Measurements from ENCODE around the gene KLHL5.

KLHL5 gene

DNA sequence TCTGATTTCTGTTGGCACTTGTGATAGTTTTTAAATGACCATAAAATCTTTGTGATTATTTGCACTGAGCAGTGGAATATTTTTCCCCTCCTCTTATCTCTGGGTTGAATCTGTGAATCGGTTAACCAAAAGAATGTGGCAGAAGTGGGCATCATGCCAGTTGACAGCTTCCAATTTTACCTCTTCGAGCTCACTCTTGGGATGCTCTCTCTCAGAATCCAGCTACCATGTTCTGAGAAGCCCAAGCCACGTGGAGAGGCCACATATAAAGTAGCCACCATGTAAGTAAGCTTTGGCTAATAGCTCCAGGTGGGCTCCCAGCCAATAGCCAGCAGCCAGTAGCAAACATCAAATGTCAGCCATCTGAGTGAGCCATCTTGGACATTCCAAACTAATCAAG, 107.4 kb downstream of the KLHL5 start:
- no peaks in the 10 kb centered on the region for H3K9me3 ChIP-seq (ENCODE audit: control insufficient read depth in 2 of 2, low read length in 2 of 2)
- H3K36me3 ChIP-seq (ENCODE audit: control insufficient read depth in 2 of 2, insufficient read depth in 2 of 2, low read length in 2 of 2): no peaks in the 10 kb centered on the region
- H3K4me1 ChIP-seq (ENCODE audit: control insufficient read depth in 2 of 2, insufficient read depth in 2 of 2, low read length in 2 of 2): no peaks in the 10 kb centered on the region
- no peak overlapping the region for H3K4me3 ChIP-seq (ENCODE audit: low read length in 2 of 2)
- H3K27me3 ChIP-seq (ENCODE audit: control insufficient read depth in 2 of 2, insufficient read depth in 2 of 2, low read length in 2 of 2): no peaks in the 10 kb centered on the region
- no peak overlapping the region for H3K9ac ChIP-seq (ENCODE audit: low read depth in 1 of 2, low read length in 2 of 2)
- H3K27ac ChIP-seq (ENCODE audit: low read depth in 2 of 2, low read length in 2 of 2): no peak overlapping the region

DNA sequence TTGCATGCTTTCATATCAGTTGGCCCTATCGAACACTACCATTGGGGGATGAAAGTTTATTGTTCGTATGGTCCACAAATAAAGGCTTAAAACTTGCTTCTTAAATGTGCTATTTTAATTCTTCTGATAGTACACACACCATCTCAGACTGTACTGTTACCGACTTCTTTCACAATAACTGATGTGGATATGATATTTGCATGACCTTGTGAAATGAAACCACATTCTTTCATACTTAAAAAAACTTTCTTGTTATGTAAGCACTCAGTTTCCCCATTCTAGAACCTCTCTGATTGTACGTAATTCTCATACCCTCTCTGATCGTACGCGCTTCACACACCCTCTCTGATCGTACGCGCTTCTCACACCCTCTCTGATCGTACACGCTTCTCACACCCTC, 108.3 kb downstream of the KLHL5 start:
- Histone ChIP-seq H3K27ac (ENCODE audit: low read depth in 2 of 2, low read length in 2 of 2) (no peak overlapping the region), H3K36me3 (ENCODE audit: control insufficient read depth in 2 of 2, insufficient read depth in 2 of 2, low read length in 2 of 2) (no peaks in the 10 kb centered on the region), H3K9me3 (ENCODE audit: control insufficient read depth in 2 of 2, low read length in 2 of 2) (no peaks in the 10 kb centered on the region), H3K27me3 (ENCODE audit: control insufficient read depth in 2 of 2, insufficient read depth in 2 of 2, low read length in 2 of 2) (no peaks in the 10 kb centered on the region), H3K4me3 (ENCODE audit: low read length in 2 of 2) (no peak overlapping the region), H3K9ac (ENCODE audit: low read depth in 1 of 2, low read length in 2 of 2) (no peak overlapping the region), H3K4me1 (ENCODE audit: control insufficient read depth in 2 of 2, insufficient read depth in 2 of 2, low read length in 2 of 2) (no peaks in the 10 kb centered on the region)
